PC-9 (cell line): ENCODE results near the gene RAC3. TPM values are rescaled to one million over a fixed set of nuclear protein-coding genes. Genes with fewer than 3 reads are reported as not detected.

ENCODE experiments used
- BruUV-seq: library from RNA; stranded (reverse); fragments of 400-500 nt; replicated peaks from 2 replicates; lab custom pipeline; 2021; lab: Mats Ljungman, UMichigan
- CTCF ChIA-PET: fragments of 300-600 bp; sonication (Branson Sonifier 250); formaldehyde crosslinking; loops from one replicate; lab custom pipeline; 2022; ENCODE audit warnings: antibody characterized with exemption; lab: Charles Lee
- POLR2A ChIA-PET: fragments of 300-600 bp; sonication (Branson Sonifier 250); formaldehyde crosslinking; loops from one replicate; lab custom pipeline; 2022; ENCODE audit warnings: antibody characterized with exemption; ENCODE audit not compliant: unreplicated experiment; lab: Charles Lee
- DNase-seq, 2 experiments: peaks; one replicate each; pipeline versions ENCODE4 v3.0.0 to v3.0.0-alpha.2; 2015 to 2022; ENCODE audit warnings: mixed read lengths in 1 of 2
- H2AFZ ChIP-seq: fragments of 200-600 bp; sonication (generic); 2 replicates; pipeline ENCODE4 v1.8.1; 2017; ENCODE audit warnings: antibody characterized with exemption
- H3F3A ChIP-seq: fragments of 200-600 bp; sonication (generic); 2 replicates; pipeline ENCODE4 v1.8.1; 2017; ENCODE audit warnings: antibody characterized with exemption, mild to moderate bottlenecking, low read depth; ENCODE audit not compliant: insufficient read depth
- H3K27ac ChIP-seq: fragments of 200-600 bp; sonication (generic); 2 replicates; pipeline ENCODE4 v1.6.1; 2016; ENCODE audit warnings: mixed run types
- H3K27me3 ChIP-seq: fragments of 200-600 bp; sonication (generic); 2 replicates; pipeline ENCODE4 v1.6.1; 2016; ENCODE audit warnings: low read depth, mixed run types; ENCODE audit not compliant: insufficient read depth
- H3K36me3 ChIP-seq: fragments of 200-600 bp; sonication (generic); 2 replicates; pipeline ENCODE4 v1.6.1; 2016; ENCODE audit warnings: low read depth, mixed run types
- H3K4me1 ChIP-seq: fragments of 200-600 bp; sonication (generic); replicated peaks from 2 replicates; pipeline ENCODE4 v1.6.1; 2016; ENCODE audit warnings: mixed run types; ENCODE audit not compliant: insufficient read depth
- H3K4me2 ChIP-seq: fragments of 200-600 bp; sonication (generic); 2 replicates; pipeline ENCODE4 v1.6.1; 2017; ENCODE audit warnings: mixed run types
- H3K4me3 ChIP-seq: fragments of 200-600 bp; sonication (generic); 2 replicates; pipeline ENCODE4 v1.6.1; 2016; ENCODE audit warnings: mixed run types
- H3K79me2 ChIP-seq: fragments of 200-600 bp; sonication (generic); 2 replicates; pipeline ENCODE4 v1.6.1; 2017; ENCODE audit warnings: low read depth, mixed run types
- H3K9me2 ChIP-seq: fragments of 200-600 bp; sonication (generic); 2 replicates; pipeline ENCODE4 v1.8.1; 2017; ENCODE audit warnings: mild to moderate bottlenecking; ENCODE audit not compliant: insufficient read depth
- H3K9me3 ChIP-seq: fragments of 200-600 bp; sonication (generic); 2 replicates; pipeline ENCODE4 v1.8.1; 2016; ENCODE audit warnings: low read depth; ENCODE audit not compliant: insufficient read depth
- H4K20me1 ChIP-seq: fragments of 200-600 bp; sonication (generic); 2 replicates; pipeline ENCODE4 v1.8.1; 2017; ENCODE audit not compliant: insufficient read depth
- CTCF ChIP-seq: fragments of 200-600 bp; sonication (generic); conservative IDR thresholded peaks from 2 replicates; pipeline ENCODE4 v1.6.1; 2017; ENCODE audit warnings: mixed run types, antibody characterized with exemption, mild to moderate bottlenecking, moderate library complexity
- EZH2 ChIP-seq: fragments of 200-600 bp; sonication (generic); IDR thresholded peaks from 2 replicates; pipeline ENCODE4 v1.8.0; 2017; ENCODE audit warnings: antibody characterized with exemption, low read depth
- intact Hi-C: fragments of 100-400 bp; cut with micrococcal nuclease; formaldehyde crosslinking; loops from one replicate; pipeline ENCODE4 v1.10.0; 2022; ENCODE audit not compliant: unreplicated experiment
- total RNA-seq: library from RNA; stranded (reverse); gene quantifications from 2 replicates; pipeline ENCODE4 v1.2.3, GENCODE V29; 2021

Gene RAC3
- total RNA-seq, 1 experiment from 2014 or later = 32.3 TPM

GRCh38 chr17:82000803-82001570 lies 30.5 kb upstream of the RAC3 start:
- Histone ChIP-seq H4K20me1 (no peaks in the 10 kb centered on the region), H2AFZ (no peak overlapping the region), H3K4me1 (peaks cover 22% of the 10 kb centered on the region), H3K4me3 (no peak overlapping the region), H3K27me3 (no peaks in the 10 kb centered on the region), H3K9me3 (no peaks in the 10 kb centered on the region), H3F3A (peaks cover 10% of the 10 kb centered on the region; the same call in 1 of the 2 replicates), H3K4me2 (no peak overlapping the region), H3K27ac (no peak overlapping the region), H3K79me2 (no peaks in the 10 kb centered on the region), H3K9me2 (no peaks in the 10 kb centered on the region), H3K36me3 (no peaks in the 10 kb centered on the region)
- intact Hi-C loops = loop anchor here (5.0 kb wide), 1 partner anchor 34 kb away; no protein-coding TSS in a partner anchor
- ChIA-PET POLR2A (no interaction called here), CTCF (no interaction called here)
- DNase-seq = no peak
- TF ChIP-seq EZH2 = no peak
- TF ChIP-seq CTCF = no peak
- BruUV-seq = no TSS peak

- TF ChIP-seq EZH2 (no peak), CTCF (no peak)
- Histone ChIP-seq H3K4me1 (peaks cover 22% of the 10 kb centered on the region), H3K79me2 (no peaks in the 10 kb centered on the region), H2AFZ (no peak overlapping the region), H3F3A (peaks cover 10% of the 10 kb centered on the region; the same call in 1 of the 2 replicates), H3K9me2 (no peaks in the 10 kb centered on the region), H3K27ac (no peak overlapping the region), H3K4me3 (no peak overlapping the region), H4K20me1 (no peaks in the 10 kb centered on the region), H3K27me3 (no peaks in the 10 kb centered on the region), H3K9me3 (no peaks in the 10 kb centered on the region), H3K36me3 (no peaks in the 10 kb centered on the region), H3K4me2 (no peak overlapping the region)
- ChIA-PET CTCF (no interaction called here), POLR2A (no interaction called here)
- no TSS peak for BruUV-seq
- intact Hi-C loops = loop anchor here (5.0 kb wide), 1 partner anchor 34 kb away; no protein-coding TSS in a partner anchor
- no peak for DNase-seq
Observed at GRCh38 chr17:82001571-82002056, 29.9 kb upstream of the RAC3 start.

- Histone ChIP-seq H4K20me1 (no peaks in the 10 kb centered on the region), H3K9me2 (no peaks in the 10 kb centered on the region), H3K4me1 (peaks cover 22% of the 10 kb centered on the region), H2AFZ (no peak overlapping the region), H3K79me2 (no peaks in the 10 kb centered on the region), H3K9me3 (no peaks in the 10 kb centered on the region), H3F3A (peaks cover 10% of the 10 kb centered on the region; the same call in 1 of the 2 replicates), H3K4me2 (peak overlapping the region; percentile 62), H3K27me3 (no peaks in the 10 kb centered on the region), H3K36me3 (no peaks in the 10 kb centered on the region), H3K4me3 (no peak overlapping the region), H3K27ac (peak overlapping the region; percentile 31; the same call in 1 of the 2 replicates)
- DNase-seq = peak; percentile 80 to 96
- ChIA-PET CTCF (interaction anchor here (0.8 to 1.2 kb wide), 2 partner anchors 13 to 44 kb away, joined by 3 to 7 read pairs; partner anchors contain the start of gene NOTUM), POLR2A (interaction anchor here (0.6 to 0.9 kb wide), 2 partner anchors 9 to 19 kb away, joined by 3 to 5 read pairs; partner anchors contain the start of genes CENPX and LRRC45)
- intact Hi-C loops = loop anchor here (1.0 to 5.0 kb wide), 2 partner anchors 23 to 36 kb away; no protein-coding TSS in a partner anchor
- no TSS peak for BruUV-seq
- no peak for TF ChIP-seq EZH2
- no peak for TF ChIP-seq CTCF
Observed at GRCh38 chr17:82003411-82004381, 27.8 kb upstream of the RAC3 start.
